T47D (cell line): ENCODE data around the gene LRRC32.
A peak's percentile ranks its signal among the peaks of the same experiment; 100 is the strongest.

Experiments used
- DNase-seq, 2 experiments: peaks; one replicate each; pipeline versions ENCODE4 v3.0.0 to v3.0.0-alpha.2; 2011 to 2012; ENCODE audit warnings: low read depth in 1 of 2, low spot score in 1 of 2
- JUND ChIP-seq: IDR thresholded peaks from 2 replicates; pipeline ENCODE4 v1.6.1; 2012; ENCODE audit warnings: low read depth
- in situ Hi-C: cut with HindIII; loops from 2 replicates; pipeline ENCODE4 v1.10.0; 2016; ENCODE audit warnings: low sequenced_read_pairs, low pct_unique_long_range_greater_than_20kb

The LRRC32 gene

DNA sequence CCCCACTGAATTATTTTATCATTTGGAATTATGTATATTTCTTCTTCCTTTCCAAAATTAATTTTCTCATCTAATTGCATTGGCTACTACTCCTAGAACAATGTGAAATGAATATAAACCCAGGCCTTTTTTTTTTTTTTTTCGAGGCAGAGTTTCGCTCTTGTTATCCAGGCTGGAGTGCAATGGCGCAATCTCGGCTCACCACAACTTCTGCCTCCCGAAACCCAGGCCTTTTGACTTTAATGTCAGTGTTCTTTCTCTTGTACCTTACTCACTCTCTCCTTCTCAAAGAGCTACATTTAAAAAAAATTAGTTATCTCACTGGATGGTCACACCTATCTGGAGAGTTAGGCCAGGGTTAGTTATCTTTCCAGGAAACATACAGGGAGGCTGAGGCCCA lies 35.3 kb upstream of the LRRC32 start:
- no peak for TF ChIP-seq JUND
- DNase-seq: no peak
- in situ Hi-C loops: no loop called here

- in situ Hi-C loops: no loop called here
- no peak for TF ChIP-seq JUND
- no peak for DNase-seq
These were observed 33.8 kb upstream of the LRRC32 start for GRCh38 chr11:76704171-76704948.

DNA sequence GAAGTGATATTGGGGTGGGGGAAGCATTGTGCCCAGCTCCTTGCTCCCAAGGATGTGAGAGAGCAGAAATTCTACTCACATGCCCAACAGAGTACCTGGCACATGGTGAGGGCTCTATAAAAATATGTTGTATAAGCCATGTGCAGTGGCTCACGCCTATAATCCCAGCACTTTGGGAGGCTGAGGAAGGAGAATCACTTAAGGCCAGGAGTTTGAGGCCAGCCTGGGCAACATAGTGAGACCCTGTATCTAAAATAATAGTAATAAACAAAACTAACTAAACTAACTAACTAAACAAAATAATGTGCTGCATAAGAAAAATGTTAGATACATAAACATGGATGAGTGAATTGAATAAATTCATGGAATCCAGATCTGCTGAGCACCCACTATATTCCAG lies 33.2 kb upstream of the LRRC32 start:
- in situ Hi-C loops: no loop called here
- no peak for DNase-seq
- no peak for TF ChIP-seq JUND

GRCh38 chr11:76702336-76703128 lies 32.0 kb upstream of the LRRC32 start:
- no peak for DNase-seq
- in situ Hi-C loops: no loop called here

GRCh38 chr11:76701294-76702040 lies 30.9 kb upstream of the LRRC32 start:
- in situ Hi-C loops: no loop called here
- no peak for DNase-seq
- TF ChIP-seq JUND: no peak

More at GRCh38 chr11:76702336-76703128, 32.0 kb upstream of the LRRC32 start:
- TF ChIP-seq JUND: no peak

DNA sequence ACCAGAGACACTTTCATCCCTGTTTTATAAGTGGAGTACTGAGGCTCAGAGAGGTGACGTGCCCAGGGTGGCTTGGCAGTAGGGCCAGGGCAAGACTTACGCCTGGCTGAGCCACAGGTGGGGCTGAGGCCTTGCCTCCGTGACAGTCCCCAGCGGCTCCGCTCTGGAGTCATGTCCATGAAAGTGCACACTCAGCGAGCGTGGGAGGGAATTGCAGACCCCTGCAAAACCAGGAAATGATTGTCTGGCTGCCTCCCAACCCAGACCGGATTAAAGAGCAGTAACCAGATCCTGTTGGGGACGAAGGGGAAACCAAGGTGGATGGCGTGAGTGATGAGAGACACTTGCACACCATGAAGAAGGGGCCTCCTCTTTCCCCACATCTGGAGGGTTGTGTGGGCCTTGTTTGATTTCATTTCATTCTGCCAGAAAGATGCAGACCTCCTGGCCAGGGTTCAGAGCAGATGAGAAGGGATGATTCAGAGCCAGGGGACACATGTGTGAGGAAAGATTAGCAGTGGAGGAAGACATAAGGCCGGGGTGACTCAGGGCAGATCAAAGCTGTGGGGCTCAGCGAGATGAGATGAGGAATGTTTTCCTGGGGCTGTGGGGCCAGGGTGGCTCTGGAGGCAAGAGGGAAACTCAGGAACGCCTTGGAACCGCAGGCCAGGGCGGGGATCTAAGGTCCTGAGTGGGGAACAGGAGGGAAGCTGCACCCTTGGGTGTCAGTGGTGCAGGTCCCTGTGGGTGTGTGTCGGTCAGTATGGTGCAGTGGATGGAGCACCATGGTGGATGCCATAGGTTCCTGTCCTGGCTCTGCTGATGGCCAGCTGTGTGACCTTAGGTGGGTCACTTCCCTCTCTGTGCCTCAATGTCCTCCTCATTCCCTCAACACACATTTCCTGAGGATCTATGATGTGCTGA lies 29.9 kb upstream of the LRRC32 start:
- in situ Hi-C loops: no loop called here
- TF ChIP-seq JUND: no peak
- DNase-seq: no peak

DNA sequence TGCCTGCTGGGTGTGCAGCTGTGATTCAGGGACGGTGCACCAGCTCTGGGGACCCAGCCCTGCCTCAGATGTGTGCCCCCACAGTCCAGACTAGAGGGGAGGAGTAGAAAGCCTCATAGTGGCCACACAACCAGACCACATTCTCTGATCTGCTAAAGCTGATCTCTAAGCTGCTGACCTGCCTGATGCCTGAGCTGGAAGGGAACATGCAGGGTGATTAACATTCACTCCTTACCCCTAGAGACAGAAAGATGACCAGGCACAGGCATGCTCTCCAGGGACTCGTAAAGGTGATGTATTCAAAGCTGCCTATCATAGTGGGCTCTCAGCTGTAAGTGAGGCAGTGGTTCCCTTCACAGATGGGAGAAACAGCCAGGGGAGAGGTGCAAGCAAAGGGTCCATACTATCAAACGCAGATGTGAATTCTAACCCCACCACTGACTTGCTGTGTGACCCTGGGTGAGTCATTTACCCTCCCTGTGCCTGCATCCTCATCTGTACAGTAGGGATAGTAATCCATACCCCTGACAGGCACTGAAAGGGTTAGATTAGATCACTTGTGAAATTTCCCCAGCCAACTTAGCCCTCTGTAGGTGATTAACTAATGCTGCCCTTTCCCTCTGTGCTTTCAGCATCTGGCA lies 29.0 kb upstream of the LRRC32 start:
- no peak for DNase-seq
- TF ChIP-seq JUND: no peak
- in situ Hi-C loops: no loop called here

DNA sequence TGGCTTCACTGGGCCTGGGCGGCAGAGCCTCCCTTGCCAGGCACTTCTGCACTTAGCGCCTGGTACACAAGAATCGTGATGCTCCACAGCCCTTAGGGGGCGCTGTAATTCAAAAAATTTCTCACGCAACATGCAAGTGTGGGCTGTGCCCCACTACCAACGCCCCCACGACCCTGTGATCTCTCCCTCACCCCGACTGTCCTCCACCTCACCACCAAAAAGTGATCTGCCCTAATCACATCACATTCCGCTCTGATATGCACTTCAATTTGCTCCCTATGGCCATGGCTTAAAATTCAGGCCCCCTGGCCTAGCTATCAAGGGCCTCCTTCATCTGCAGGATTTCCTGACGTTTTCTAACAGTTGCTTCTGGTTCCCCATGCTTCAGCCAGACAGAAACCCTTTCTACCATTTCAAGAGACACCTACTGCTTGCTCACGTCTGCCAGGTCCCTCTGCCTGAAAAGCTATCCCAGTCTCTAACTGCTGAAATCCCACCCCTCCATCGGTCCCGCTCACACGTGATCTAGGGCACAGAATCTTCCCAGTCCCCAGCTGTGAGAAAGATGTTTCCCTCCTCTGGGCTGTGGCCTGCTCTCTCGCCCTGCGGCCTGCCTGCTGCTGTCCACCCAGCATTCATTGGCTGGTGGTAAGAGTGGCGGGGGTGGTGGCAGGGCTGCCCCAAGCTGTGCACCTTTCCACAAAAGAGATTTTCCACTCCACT lies 27.9 kb upstream of the LRRC32 start:
- no peak for TF ChIP-seq JUND
- DNase-seq: peak in 1 of 2 experiments; percentile 37
- in situ Hi-C loops: no loop called here

DNA sequence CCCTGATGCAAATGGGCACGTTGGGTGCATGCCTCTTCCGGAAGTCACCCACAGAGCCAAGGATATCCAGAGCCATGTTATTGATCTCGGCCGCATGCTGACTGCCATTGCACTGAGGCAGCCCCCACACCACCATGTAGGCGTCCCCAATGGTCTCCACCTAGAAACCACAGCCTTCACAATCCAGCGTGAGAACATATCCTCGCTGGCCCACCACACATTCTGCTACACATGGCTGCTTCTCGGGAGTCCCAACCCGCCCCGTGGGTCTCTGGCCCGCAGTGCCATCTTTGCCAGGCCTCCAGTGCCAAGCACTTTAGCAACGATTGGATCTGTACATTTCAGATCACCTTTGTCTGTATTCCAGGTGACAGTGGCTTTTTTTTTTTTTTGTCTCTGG lies 26.2 kb upstream of the LRRC32 start:
- in situ Hi-C loops: no loop called here
- DNase-seq: no peak
- no peak for TF ChIP-seq JUND

GRCh38 chr11:76695771-76696170 lies 25.2 kb upstream of the LRRC32 start:
- no peak for DNase-seq
- in situ Hi-C loops: no loop called here
- no peak for TF ChIP-seq JUND

DNA sequence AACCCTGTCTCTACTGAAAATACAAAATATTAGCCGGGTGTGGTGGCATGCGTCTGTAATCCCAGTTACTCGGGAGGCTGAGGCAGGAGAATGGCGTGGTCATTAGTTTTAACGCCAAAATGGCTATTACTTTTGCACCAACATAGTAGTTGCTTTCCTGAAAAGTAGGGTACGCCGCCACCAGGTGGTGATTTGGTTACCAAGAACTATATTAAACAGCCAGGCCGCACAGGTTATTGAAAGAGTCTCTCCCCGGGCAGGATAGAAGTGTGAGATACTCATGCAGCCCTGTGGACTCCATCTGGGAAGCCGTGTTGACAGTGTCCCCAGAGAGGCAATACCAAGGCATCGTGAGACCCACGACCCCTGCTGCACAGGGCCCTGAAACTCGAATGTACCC lies 24.6 kb upstream of the LRRC32 start:
- no peak for TF ChIP-seq JUND
- in situ Hi-C loops: no loop called here
- peak in 1 of 2 experiments; percentile 21 for DNase-seq
